B cell (primary cell): ENCODE measurements around the gene POLE2.

Source experiments
- EZH2 ChIP-seq: IDR thresholded peaks from 2 replicates; pipeline ENCODE4 v1.6.1; 2012; ENCODE audit warnings: borderline replicate concordance, low read depth, mild to moderate bottlenecking, moderate library complexity, low read length; ENCODE audit not compliant: insufficient read depth, poor library complexity, severe bottlenecking
- TF ChIP-seq, protein P1 (sequence below): fragments of 200-600 bp; IDR thresholded peaks from one replicate; pipeline ENCODE4 v1.8.0; 2022; ENCODE audit warnings: antibody characterized with exemption, mild to moderate bottlenecking

DNA sequence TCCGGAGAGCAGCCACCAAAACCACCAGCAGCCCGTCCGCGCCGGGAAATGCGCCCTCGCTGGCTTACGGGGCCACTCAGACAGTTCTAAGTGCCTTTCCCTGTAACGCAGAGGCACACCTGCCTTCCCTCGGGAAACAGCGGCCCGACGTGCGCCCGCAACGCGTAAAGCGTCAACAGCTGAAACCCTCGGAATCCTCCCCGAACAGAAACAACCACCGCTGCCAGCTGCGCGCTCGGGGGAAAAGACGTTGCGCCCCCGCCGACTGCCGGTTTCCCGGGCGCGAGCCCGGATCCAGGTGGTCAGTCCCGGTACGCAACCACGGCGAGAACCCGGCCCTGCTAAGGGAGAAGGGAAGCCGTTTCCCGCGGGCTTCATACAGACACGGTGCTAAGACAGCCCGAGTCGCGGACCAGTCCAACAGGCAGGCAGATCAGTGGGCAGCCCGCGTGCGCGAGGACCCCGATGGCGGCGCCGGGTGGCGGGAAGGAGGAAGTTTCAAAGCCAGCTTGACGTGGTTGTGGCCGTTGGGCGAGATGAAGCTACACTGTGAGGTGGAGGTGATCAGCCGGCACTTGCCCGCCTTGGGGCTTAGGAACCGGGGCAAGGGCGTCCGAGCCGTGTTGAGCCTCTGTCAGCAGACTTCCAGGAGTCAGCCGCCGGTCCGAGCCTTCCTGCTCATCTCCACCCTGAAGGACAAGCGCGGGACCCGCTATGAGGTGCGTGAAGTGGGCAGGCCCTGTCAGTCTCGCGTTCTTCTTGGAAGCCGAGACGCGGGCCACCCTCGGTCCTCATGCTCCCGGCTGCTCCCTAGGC, 89.3 kb downstream of the POLE2 start, which contains the start of gene LRR1:
- TF ChIP-seq, protein P1, sequence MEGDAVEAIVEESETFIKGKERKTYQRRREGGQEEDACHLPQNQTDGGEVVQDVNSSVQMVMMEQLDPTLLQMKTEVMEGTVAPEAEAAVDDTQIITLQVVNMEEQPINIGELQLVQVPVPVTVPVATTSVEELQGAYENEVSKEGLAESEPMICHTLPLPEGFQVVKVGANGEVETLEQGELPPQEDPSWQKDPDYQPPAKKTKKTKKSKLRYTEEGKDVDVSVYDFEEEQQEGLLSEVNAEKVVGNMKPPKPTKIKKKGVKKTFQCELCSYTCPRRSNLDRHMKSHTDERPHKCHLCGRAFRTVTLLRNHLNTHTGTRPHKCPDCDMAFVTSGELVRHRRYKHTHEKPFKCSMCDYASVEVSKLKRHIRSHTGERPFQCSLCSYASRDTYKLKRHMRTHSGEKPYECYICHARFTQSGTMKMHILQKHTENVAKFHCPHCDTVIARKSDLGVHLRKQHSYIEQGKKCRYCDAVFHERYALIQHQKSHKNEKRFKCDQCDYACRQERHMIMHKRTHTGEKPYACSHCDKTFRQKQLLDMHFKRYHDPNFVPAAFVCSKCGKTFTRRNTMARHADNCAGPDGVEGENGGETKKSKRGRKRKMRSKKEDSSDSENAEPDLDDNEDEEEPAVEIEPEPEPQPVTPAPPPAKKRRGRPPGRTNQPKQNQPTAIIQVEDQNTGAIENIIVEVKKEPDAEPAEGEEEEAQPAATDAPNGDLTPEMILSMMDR, result no peak
- no peak for TF ChIP-seq EZH2
